ENCODE data around the gene PILRA.
A peak's percentile ranks its signal among the peaks of the same experiment; 100 is the strongest.

Gene PILRA

DNA sequence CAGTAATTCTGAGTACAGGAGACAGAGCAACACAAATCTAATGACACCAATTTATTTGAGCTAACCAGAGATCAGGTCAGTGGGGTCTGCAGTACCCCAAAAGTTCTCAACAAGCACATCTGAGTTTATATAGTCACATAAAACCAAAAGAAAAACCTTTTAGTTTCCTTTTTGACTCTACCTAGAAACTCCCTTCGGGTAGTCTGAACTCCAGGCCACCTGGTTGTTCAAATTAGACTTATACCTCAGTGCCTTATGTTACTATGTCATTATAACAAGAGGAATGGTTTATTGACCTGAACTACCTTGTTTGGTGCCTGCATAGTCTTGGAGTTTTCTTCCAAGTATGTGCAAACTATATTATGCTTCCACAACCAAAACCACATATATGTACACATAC, 40.6 kb downstream of the PILRA start:
- no peak for DNase-seq

DNA sequence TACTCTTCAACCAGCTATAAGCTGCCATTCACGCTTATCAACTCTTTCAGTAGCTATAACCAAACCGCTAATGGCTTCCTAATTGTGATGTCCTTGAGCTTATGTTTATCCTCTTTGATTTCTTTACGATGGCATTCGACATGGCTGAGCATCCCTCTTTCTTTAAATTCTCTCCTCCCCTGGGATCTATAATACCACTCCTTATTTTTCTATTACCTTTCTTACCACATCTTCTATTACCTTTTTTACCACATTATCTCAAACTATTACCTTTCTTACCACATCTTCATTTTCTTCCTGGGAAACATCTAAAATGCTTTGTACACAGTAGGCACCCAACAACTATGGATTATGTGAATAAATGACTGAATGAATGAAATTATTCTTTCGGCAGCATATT, 42.2 kb downstream of the PILRA start:
- no peak for DNase-seq

DNA sequence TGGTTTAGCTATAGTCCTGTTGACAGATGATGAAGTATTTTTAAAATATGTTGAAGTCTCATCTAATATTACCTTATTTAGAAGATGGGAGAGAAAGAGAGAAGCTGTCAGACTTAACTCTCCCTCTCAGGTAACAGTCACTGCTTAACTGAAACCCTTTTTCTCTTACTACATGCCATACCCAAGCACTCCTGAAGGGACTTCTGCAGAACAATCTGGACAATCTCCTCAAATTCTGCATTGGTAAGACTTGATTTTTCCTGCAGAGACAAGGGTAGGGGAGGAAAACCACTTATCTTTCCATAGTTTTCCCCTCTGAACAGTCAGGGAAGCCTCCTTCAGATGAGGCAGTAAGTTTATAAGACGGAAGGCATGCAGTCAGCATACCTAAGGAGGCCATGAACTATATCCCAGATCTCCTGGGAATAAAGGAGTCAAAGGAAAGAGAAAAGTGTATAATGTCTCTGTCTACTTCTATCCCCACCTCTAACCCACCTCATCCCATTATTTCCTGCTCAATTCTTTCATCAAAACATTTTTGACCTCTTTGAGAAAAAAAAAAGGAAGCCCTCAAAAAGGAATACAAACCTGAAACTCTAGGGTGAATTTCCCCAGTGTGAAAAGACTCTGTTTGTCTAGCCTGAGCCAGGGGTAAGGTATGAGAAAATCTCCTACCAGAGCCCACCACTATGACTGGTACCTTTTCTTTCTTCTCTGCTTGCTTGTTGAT, 45.8 kb downstream of the PILRA start:
- DNase-seq = no peak

DNA sequence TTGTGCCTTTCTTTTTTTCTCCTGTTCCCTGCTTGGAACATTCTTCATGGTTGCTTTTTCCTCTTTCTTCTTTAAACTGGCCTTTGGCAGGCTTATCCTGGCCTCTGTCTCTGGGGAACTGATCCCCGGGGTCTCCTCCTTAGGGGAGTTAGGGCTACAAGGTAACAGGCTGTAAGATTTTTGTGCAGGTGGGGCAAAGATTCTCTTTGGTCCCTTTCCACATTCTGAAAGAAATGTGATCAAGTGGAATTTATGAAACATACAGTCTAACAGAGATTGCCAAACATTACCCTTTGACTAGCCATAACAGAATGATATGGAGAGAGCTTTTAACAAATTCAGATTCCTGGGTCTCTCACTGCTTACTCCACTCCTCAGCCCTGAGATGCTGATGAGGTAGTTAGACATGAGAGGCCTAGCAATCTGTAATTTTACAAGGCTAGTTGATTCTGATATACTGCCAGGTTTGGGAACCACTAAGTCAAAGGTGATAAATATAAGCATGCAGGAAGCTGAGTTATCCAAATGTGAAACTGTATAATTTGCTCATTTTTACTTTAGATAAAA, 46.5 kb downstream of the PILRA start:
- DNase-seq = no peak

DNA sequence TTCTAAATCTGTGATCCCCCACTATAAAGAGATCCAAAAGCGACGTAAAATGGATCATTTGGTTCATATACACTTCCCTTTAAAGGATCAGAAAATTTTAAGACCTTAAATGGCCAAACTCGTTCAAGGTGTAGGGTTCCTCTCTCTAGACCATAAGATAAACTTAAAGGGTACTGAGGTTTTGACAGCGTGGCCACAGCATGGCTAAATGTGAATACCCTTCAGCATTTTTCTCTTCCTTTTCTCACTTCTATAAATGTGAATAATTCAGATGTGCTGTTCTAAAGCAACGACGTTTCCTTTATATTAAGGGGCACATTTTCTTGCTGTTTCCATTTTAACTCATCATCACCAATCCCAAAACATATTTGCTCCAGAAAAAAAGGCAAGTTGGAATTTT, 50.0 kb downstream of the PILRA start:
- DNase-seq = no peak

DNA sequence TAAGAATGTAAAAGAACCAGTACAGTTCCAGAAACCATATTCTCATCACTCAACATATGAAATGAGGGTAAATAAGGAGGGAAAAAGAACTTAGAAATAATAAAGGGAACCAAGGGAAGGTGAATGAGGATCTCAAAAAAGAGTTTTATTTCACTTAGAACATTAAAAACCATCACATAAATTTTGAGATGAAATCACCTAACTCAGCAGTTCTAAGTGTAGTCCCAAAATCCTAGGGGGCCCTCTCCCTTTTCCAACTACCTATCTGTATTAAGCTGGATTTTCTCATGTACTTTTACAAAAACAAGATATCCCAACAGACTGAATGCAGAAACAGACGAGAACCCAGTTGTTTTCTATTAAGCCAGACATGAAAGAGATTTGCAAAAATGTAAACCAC, 52.1 kb downstream of the PILRA start:
- DNase-seq = no peak

DNA sequence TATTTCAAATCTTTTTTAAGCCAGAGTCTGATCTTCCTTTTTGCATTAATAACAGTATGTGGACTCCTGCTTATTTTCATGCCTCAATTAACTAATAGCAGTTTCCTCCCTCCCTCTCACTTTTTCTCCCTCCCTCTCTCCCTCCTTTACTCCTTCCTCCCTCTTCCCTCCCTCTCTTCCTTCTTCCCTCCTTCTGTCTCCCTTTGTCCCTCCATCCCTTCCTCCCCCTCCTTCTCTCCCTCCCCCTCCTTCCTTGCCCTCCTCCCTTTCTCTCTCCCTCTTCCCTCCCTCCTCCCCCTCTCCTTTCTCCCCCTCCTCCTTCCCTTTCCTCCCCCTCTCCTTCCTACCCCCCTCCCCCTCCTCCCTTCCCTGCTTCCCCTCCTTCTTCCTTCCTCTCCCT, 53.2 kb downstream of the PILRA start:
- DNase-seq = no peak

DNA sequence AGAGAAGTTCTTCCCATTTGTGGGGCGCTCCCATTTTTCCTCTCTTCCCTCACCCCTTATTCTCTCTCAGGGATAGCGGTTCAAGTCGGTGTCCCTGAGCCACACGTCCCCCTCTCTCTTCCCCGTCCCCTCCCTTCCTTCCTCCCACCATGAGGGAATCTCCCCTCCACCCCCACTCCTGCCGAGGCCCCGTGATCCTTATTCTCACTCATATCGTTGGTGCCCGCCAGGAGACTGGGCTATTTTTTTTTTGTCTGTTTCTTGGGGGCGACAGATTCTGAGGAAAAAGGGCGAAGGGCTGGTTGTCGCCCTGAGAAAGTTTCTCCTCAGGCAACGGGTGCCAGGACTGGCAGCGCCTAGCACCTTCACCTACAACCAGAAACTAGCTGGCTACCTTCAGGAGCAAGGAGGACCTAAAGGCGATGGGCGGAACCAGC, 54.5 kb downstream of the PILRA start:
- DNase-seq = no peak

DNA sequence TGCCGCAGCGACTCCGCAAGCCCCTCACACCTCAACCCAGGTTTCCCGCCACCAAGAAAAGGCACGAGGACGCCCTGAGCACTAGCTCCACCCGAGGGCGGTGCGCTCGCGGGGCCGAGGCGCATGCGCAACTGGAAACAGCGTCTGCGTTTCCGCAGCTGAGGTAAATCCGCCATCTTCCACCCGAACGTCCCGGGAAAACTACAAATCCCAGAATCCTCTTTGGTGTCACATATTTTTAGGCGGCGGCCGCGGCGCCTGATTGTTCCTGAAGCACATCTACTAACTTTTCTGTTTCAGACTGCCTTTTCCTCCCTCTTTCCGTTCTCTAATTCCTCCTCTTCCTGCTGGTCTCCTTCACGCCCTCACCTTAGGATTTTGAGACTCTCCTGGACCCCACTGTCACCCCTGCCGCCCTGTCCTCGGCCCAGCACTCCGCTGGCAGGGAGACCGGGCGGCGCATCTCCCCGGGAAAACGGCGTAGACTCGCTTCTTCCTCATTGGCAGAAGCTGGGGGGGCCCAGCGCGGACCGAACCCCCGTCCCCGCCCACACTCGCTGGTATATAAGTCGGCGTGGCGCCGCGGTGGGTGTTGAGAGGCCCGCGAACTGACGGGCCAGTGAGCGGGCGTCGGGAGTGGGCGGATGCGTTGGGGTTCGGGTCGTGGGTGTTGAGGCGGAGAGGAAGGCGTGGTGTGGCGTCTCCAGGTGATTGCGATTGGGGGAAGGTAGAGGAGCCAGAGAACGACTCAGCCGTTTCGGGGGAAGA, 55.1 kb downstream of the PILRA start, which contains the start of gene ZCWPW1:
TSS of gene ZCWPW1 (minus strand) at position 505 of the 768 bp plus-strand sequence. CDS start 8,054 bp downstream, outside the sequence.
- peak; percentile 88 for DNase-seq

DNA sequence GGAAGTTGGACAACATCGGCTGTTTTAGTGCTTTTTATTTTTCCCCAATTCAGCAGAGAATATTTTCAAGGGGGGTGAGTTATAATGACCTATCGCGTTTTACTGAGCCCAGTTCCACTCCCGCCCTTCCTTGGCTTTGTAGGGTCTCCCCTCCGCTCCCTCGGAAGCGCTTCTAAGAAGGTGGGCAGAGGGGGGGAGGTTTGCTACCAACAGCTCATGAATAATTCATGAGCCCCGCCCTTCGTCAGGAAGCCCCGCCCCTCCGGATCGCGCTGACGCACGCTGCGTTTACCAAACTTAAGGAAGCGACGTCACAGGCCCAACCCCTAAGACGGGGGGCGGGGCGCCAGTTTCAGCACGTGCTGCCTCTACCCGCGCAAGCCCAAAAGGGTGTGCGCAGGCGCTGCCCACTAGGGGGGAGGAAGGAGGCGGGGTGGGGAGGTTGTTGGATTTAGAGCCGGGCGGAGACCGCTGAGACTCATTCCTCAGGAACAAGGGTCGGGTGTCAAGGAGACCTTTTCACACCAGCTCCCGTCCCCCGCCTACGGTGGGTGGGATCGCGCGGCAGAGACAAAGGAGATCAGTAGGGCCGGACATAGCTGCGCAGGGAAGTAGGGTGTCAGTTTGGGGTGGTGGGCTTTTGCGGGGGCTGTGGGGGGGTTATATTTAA, 55.8 kb downstream of the PILRA start:
- peak; percentile 97 for DNase-seq

DNA sequence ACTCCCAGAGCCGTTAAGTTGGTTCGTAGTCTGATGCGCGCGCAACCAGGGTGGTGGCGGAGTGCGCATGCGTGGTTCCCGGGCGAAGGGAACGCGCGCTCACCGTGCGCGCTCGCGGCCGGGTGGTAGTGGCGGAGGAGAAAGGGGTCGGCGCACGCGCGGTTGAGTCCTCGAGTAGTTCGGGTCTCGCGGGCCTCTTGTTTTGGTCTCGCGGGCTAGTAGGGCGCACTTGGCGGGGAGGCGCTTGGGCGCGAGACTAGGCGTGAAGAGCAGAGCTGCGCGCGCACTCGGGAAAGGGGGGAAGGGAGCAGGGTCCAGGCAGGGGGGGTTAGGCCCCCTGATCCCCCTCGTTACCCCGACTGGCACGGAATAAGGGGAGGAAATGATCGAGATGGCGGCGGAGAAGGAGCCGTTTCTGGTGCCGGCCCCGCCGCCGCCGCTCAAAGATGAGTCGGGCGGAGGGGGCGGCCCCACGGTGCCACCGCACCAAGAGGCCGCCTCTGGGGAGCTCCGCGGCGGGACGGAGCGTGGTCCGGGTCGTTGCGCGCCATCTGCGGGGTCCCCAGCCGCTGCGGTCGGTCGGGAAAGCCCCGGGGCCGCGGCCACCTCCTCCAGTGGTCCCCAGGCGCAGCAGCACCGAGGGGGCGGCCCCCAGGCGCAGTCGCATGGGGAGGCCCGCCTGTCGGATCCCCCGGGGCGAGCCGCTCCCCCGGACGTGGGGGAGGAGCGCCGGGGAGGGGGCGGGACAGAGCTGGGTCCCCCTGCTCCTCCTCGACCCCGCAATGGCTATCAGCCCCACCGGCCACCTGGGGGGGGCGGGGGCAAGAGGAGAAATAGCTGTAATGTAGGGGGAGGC, 56.6 kb downstream of the PILRA start, which contains the start of gene MEPCE:
TSS of gene MEPCE (plus strand) at position 195 of the 856 bp plus-strand sequence. CDS start at position 383, 188 bp downstream.
- peak; percentile 94 for DNase-seq

DNA sequence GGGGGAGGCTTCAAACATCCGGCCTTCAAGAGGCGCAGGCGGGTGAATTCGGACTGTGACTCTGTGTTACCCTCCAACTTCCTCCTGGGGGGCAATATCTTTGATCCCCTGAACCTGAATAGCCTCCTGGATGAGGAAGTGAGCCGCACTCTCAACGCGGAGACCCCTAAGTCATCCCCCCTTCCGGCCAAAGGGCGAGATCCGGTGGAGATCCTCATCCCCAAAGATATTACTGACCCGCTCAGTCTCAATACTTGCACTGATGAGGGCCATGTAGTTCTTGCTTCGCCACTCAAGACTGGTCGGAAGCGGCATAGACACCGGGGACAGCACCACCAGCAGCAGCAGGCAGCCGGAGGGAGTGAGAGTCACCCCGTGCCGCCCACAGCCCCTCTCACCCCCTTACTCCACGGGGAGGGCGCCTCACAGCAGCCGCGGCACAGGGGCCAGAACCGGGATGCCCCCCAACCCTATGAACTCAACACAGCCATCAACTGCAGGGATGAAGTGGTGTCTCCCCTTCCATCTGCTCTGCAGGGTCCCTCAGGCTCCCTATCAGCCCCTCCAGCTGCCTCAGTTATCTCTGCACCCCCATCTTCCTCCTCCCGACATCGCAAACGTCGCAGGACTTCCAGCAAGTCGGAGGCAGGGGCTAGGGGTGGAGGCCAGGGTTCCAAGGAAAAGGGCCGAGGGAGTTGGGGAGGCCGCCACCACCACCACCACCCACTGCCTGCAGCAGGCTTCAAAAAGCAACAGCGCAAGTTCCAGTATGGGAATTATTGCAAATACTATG, 57.4 kb downstream of the PILRA start:
- no peak for DNase-seq

DNA sequence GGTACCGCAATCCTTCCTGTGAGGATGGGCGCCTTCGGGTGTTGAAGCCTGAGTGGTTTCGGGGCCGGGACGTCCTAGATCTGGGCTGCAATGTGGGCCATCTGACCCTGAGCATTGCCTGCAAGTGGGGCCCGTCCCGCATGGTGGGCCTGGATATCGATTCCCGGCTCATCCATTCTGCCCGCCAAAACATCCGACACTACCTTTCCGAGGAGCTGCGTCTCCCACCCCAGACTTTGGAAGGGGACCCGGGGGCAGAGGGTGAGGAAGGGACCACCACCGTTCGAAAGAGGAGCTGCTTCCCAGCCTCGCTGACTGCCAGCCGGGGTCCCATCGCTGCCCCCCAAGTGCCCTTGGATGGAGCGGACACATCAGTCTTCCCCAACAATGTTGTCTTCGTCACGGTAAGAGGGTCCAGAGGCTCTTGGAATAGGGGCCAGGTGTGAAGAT, 58.0 kb downstream of the PILRA start:
- no peak for DNase-seq

DNA sequence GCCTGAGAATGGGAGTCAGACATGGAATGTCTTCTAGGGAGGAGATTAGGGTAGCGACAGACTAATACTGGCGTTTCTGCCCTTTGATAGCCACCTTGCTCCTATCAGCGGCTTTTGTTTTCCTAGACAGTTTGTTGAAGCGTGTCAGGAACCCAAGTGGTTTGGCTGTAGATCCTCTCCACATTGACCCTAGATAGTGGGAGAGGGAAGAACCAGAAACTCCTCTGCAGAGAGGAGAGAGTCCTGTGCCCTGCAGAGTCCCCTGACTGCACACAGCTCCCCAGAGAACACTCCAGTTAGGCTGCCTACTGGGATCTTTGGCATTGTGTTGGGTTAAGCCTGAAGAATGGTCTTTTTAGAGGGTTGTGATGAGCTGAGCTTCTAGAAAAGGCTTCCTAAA, 58.8 kb downstream of the PILRA start:
- no peak for DNase-seq

DNA sequence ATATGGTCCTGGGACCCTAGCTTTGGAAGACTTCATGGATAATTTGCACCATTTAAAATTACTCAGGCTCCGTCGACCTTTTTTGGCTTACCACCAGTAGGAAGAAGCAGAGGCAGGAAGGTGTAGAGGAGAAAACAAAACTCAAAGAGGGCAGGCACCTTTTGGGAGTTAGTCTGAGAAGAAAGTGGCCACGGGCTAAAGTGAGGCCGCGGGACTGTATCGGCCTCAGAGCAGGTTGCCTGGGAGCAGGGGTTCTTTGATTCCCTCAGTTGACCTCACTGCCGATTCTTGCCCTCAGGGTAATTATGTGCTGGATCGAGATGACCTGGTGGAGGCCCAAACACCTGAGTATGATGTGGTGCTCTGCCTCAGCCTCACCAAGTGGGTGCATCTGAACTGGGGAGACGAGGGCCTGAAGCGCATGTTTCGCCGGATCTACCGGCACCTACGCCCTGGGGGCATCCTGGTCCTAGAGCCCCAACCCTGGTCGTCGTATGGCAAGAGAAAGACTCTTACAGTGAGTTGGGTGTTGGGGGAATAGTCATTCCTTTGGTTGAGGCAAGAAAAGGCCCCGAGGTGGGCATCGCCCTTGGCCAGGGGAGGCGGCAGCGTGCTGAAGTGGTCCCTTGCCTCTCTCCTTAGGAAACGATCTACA, 59.5 kb downstream of the PILRA start:
- DNase-seq = no peak

DNA sequence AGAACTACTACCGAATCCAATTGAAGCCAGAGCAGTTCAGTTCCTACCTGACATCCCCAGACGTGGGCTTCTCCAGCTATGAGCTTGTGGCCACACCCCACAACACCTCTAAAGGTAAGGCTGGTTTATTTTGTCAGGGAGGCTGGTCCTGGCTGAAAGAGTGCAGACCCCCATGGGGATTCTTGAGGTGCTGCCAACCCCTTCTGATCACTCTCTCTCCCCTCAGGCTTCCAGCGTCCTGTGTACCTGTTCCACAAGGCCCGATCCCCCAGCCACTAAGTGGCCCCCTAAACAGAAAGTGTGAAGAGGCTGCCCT, 59.9 kb downstream of the PILRA start:
- no peak for DNase-seq

DNA sequence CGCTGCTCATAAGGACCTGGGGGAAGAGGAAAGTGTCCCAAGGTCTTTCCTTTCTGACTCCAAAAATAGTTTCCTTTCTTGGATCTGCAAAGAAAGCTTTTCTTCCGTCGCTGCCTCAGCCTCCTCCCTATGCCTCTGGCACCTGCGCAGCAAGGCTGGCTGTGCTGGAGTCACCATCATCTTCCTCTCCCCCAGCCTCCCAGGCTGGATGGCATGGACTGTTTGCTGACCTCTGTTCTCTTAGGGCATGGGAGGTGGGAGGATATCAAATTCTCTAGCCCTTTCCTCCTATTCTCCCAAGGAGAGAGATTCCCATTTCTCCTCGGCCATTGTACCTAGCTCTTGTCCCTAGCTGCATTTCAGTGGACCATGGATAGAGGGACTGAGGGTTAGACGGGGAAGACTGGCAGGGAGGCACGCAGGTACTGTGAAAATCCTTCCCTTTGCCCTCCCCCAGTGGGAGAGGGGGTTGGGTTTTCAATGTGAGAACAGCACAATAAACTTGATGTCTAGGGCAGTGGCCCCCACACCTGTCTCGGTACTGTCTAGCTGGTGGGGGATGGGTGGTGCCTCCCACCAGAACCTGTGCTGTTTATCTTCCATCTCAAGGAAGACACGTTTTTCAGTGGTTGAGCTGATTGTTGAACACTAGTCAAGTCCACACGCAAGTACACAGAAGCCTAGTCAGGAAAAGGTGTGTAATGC, 60.5 kb downstream of the PILRA start:
- no peak for DNase-seq

DNA sequence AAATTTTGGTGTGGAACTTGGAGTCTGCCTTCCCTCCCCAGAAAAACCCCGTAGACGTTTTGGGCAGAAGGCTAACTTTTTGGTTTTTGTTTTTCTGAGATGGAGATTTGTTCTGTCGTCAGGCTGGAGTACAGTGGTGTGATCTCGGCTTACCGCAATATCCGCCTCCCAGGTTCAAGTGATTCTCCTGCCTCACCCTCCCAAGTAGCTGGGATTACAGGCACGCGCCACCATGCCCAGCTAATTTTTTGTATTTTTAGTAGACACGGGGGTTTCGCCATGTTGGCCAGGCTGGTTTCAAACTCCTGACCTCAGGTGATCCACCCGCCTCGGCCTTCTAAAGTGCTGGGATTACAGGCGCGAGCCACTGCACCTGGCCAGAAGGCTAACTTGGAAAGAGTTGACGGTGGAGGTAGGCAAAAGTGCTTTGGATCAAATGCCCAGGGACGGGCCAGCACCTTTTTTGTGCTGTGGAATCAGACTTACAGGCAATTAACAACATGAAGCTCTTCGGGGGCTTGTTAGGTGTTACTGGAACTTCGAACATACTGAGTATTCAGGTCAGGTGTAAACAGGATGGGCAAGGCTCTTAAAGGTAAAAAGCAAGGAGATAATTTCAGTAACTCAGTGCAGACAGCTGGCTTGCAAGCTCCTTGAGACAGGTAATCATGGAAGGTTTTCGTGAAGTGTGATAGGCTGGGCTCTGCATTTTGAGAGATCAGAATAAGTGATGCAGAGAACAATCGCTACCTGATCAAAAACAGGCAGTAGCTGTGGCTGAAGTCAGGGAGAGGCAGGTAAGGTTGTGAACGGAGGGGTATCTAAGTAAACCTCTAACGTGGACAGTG, 61.2 kb downstream of the PILRA start:
- no peak for DNase-seq
